ENCODE data around the gene TMIGD3.

DNA sequence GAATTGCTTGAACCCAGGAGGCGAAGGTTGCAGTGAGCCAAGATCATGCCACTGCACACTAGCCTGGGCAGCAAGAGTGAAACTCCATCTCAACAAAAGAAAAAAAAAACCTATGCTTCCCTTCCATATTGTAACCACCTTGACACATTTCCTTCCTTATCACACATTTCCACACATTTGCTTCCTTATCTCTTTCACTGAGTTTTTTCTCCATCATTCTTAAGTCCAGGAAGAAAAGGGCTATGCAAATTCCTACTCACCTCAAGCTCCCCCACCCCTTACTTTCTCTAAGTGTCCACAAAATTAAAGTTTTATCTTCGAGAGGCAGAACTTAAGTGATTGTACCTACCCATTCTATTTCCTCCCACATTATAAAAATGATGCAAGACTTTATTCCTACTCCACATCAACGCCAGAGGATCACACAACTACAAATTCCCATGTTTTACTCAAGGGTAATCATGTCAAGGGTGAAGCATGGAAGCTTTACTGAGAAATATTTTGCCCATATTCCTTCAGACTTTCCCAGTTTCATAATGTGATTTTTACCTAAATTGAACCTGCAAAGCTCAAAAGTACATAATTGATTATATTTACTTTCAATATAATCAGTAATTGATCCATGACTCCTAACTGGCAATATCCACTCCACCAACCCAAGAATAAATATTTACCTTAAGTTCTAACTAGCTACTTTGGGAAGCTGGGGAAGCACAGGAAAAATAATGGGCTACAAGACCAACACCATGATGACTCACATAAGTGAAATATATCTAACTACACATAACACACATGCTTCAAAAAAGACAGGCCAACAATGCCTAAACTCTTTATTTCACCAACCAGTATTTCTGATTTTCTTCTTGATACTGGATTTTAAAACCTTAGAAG lies 63.7 kb downstream of the TMIGD3 start:
- TF ChIP-seq, protein P1, sequence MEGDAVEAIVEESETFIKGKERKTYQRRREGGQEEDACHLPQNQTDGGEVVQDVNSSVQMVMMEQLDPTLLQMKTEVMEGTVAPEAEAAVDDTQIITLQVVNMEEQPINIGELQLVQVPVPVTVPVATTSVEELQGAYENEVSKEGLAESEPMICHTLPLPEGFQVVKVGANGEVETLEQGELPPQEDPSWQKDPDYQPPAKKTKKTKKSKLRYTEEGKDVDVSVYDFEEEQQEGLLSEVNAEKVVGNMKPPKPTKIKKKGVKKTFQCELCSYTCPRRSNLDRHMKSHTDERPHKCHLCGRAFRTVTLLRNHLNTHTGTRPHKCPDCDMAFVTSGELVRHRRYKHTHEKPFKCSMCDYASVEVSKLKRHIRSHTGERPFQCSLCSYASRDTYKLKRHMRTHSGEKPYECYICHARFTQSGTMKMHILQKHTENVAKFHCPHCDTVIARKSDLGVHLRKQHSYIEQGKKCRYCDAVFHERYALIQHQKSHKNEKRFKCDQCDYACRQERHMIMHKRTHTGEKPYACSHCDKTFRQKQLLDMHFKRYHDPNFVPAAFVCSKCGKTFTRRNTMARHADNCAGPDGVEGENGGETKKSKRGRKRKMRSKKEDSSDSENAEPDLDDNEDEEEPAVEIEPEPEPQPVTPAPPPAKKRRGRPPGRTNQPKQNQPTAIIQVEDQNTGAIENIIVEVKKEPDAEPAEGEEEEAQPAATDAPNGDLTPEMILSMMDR (conservative IDR thresholded peaks at IDR 0.05; ENCODE audit: low read depth, low read length), result no peak
- TF ChIP-seq EZH2 (IDR thresholded peaks at IDR 0.05; ENCODE audit: low read length, unreplicated experiment) (no peak), EZH2phosphoT487 (IDR thresholded peaks at IDR 0.05; ENCODE audit: borderline replicate concordance, low read length) (no peak)

Data from PC-3 (cell line).